Measurements from ENCODE around the gene RAB5A.
"Not testable (repeated sequence)": the region's sequence is repeated elsewhere in the genome, so short reads cannot be mapped to it uniquely, and the experiment has no call there.

RAB5A gene, protein sequence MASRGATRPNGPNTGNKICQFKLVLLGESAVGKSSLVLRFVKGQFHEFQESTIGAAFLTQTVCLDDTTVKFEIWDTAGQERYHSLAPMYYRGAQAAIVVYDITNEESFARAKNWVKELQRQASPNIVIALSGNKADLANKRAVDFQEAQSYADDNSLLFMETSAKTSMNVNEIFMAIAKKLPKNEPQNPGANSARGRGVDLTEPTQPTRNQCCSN

DNA sequence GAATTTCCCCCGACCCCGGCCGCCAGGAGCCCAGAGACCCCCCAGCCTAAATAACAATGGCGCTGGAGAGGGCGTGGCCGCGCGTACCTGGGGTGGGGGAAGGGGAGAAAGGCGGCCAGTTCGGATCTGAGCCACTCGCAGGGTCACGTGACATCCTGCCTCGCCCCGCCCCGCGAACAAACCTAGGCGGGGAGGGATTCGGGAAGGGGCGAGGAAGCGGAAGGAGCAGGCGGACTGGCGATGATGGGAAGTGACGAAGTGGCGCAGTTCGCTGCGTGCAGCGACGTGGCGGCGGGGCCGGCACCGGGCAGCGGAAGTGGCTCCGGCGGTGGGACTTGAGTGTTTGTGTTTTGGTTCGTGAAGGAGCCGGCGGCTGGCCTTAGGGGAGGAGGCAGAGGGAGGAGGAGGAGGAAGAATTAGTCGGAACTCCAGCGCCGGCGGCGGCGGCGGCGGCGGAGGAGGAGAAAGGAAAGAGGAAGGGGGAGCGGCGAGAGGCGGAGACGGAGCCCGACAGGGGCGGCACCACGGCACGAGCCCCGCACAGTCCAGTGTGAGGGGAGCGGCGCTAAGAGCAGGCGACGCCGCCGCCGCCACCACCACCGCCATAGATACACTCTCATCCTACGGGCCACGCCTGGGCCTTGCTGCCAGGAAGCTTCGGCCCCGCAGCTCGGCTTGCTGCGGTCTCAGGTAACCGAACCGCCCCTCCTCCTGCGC is at the start of gene RAB5A:
Gene RAB5A (plus strand): TSS at position 266 of the 717 bp plus-strand sequence. CDS start 3,802 bp downstream, outside the sequence.
- DNase-seq (ENCODE audit: low read depth in 2 of 2) = peak; percentile 92 to 94

DNA sequence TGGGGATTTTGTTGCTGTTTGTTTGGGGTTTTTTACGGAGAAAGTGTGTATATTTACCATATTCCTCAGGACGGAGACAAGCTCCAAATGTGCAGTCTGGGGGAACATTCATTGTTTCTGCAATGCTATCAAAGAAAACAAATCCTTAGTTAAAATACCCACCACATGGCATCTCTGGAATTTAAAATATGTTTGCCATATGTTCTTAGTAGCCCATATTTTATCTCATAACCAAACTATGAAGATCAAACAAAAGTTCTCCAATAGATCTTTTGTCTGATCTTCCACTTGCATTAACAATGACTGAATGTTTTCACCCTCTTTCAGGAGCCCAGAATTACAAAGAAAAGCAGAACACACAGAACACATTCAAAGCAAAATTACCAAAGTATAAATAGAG is 48.2 kb upstream of the RAB5A start:
- DNase-seq (ENCODE audit: low read depth in 2 of 2) = no peak

DNA sequence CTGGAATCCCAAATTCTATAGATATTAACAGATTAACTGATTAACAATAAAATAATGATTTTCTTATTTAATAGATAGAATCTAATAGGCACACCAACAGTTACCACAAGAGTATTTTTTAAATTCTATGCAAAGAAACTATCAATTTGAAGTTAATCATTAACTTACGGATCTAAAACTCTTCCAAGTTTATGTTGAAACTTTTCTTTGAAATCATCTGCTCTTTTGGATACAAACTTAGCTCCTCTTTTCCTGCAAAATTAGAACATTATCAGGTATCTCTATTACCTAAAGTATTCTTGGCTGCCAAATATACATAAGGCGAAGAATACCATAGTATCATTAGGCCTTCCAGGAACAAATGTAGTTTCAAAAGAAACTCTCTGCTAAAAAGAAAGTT is 47.6 kb upstream of the RAB5A start:
- DNase-seq (ENCODE audit: low read depth in 2 of 2) = no peak

DNA sequence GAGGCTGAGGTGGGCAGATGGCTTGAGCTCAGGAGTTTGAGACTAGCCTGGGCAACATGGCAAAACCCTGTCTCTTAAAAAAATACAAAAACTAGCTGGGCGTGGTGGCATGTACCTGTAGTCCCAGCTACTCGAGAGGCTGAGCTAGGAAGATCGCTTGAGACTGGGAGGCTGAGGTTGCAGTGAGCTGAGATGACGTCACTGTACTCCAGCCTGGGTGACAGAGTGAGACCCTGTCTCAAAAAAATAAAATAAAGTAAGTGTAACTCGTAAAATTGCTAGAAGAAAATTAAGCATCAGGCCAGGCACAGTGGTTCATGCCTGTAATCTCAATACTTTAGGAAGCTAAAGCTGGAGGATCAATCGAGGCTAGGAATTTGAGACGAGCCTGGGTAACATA is 47.1 kb upstream of the RAB5A start:
- DNase-seq (ENCODE audit: low read depth in 2 of 2) = not testable (repeated sequence)

DNA sequence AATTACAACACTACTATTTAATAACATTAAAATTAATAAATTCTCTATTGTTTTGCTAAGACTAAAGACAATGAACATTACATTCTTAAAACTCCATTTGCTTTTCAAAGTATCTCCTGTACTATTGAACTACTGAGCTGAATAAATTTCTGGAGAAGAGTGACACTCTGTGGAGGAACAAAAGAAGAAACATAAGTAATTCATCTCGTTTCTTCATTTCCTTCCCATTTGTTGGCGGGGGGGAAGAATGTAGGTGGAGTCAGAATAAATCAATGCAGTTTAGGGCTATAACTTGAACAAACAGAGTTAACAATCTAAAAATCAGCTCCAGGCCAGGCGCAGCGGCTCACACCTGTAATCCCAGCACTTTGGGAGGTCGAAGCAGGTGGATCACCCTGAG is 45.6 kb upstream of the RAB5A start:
- no peak for DNase-seq (ENCODE audit: low read depth in 2 of 2)

DNA sequence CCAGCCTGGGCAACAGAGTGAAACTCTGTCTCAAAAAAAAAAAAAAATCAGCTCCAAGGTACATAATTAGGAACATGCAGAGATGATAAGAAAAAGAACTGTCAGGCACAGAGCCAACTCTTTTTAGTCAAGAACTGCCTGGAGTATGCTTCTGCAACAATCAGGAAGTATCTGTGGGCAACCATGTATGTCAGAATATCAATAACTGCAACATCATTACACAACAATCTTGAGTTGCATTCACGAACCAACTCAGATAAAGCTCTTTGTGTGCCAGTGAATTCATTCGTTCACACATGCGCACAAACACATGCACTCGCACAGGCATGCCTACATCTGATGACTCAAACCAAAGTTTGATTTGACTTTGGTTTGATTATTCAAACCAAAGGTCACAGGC is 45.0 kb upstream of the RAB5A start:
- DNase-seq (ENCODE audit: low read depth in 2 of 2) = no peak

DNA sequence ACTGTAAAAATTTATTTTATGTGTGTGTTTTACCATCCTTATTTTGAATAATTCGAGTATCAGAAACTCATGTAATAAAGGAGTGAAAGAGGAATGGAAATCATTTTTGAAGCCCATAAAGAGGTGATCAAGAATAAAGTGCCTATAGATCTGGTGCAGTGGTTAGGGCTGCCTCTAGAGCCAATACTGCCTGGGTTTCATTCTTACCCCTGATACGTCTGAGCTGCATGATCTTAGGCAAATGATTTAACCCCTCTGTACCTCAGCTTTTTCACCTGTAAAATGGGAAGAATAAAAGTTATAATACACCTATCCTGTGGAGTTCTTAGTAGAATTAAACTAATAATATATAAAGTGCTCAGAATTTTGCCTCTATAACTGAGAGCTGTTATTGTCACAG is 43.2 kb upstream of the RAB5A start:
- DNase-seq (ENCODE audit: low read depth in 2 of 2) = no peak

- DNase-seq (ENCODE audit: low read depth in 2 of 2) = no peak
Observed at GRCh38 chr3:19907523-19907922, 39.4 kb upstream of the RAB5A start.

GRCh38 chr3:19911452-19911851 is 35.4 kb upstream of the RAB5A start:
- no peak for DNase-seq (ENCODE audit: low read depth in 2 of 2)

GRCh38 chr3:19917167-19917566 is 29.7 kb upstream of the RAB5A start:
- DNase-seq (ENCODE audit: low read depth in 2 of 2) = no peak

DNA sequence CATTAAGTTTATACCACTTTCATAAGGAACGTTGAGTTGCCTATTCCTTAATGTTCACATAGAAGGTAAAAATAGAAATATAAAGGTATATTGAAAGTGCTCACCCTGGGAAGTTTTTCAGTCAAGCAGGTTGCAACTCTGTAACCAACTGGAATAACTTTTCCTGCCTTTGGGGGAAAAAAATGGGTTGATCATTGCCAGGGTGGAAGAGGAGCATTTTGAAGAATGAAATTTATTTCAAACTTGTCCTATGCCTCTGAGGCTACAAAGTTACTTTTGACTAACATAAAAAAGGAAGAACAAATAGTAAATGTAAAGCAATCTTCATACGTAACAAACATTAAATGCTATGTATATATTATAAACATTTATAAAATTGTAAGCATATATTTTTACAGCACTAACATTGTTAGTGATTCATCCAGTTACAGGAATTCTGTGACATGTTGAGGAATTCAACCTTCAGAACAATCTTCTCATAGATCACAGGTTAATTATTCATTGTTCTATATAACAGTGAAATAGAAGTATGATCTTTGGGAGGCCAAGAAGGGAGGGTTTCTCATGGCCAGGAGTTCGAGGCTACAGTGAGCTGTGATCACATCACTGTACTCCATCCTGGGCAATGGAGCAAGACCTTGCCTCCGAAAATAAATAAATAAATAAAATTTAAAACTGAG is 26.4 kb upstream of the RAB5A start:
- no peak for DNase-seq (ENCODE audit: low read depth in 2 of 2)

GRCh38 chr3:19931180-19931692 is 15.7 kb upstream of the RAB5A start:
- no peak for DNase-seq (ENCODE audit: low read depth in 2 of 2)

DNA sequence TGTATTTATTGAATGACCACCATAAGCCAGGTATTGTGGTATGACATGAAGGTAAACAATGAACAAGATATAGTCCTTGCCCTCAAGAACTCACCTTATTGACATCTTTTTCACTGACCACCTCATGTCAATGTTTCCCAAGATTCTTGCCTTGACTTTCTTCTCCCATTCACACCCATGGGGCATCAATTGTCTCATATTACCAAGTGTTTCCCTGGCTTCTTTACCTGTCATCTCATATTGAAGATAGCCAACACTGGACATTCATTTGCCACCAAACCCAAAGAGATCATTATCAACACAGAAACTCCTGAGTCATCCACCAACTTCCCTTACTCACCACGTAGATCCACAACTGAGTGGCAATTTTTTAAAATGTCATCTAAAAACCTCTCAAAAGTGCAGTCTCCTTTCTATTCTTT is 15.1 kb upstream of the RAB5A start:
- DNase-seq (ENCODE audit: low read depth in 2 of 2) = no peak

GRCh38 chr3:19932422-19932821 is 14.5 kb upstream of the RAB5A start:
- DNase-seq (ENCODE audit: low read depth in 2 of 2) = no peak

DNA sequence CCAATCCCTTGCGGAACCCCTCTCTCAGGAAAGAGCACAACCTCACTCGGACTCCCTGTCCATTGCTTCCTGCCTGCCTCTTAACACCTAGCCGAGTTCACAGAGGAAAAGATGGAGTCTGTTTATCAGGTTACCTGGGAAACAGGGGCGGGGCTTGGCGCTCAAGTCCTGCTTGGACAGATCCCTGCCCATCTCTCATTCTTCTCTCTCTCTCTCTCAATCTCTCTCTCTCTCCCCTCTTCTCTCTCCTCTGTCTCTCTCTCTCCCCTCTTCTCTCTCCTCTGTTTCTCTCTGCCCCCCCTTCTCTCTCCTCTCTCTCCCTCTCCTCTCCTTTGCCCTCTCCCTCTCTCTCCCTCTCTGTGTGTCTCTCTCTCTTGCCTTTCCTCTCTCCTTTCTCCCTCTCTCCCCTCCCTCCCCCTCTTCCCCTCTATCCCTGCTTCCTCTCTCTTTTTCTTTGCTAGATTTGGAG is 12.8 kb upstream of the RAB5A start, which contains the start of gene EFHB:
Gene EFHB (minus strand): TSS at position 120 of the 469 bp plus-strand sequence. CDS start 199 bp downstream, outside the sequence.
- no peak for DNase-seq (ENCODE audit: low read depth in 2 of 2)

DNA sequence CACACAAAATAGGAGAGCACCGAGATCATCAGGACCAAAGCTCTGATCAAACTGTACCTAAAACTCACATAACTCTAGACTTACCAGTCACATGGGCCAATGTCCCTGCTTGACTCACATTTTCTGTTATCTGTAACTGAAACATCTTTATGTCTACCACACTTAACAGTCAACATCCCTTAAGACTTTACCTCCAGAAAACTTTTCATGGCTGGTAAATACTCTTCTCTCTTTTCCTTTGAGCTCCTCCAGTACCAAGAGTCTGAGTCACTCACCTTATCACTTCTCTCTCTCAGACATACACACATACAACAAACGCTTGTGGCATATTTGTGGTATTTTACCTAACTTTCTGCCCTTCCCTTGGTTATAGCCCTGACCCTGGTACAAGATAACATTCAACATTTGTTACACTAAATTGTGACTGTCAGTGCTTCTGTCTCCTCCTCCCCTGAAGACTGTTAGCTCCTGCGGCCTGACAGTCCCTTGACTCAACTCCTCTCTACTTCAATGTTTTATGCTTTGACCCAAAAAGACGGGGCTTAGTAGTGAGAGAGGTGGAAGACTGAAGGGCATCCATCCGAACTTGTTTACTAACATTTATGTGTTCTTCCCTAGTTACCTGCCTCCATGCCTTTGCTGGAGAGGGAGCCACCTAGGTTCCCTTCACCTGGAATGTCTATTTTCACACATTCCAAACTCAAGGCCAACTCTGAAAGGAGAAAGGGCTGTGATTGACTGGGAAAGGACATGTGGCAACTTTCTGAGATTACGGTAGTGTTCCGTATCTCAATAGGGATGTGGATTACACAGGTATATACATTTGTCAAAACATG is 9.2 kb upstream of the RAB5A start:
- no peak for DNase-seq (ENCODE audit: low read depth in 2 of 2)

GRCh38 chr3:19938295-19938627 is 8.6 kb upstream of the RAB5A start:
- DNase-seq (ENCODE audit: low read depth in 2 of 2) = no peak

- no peak for DNase-seq (ENCODE audit: low read depth in 2 of 2)
Observed at GRCh38 chr3:19940643-19941042, 6.3 kb upstream of the RAB5A start.

DNA sequence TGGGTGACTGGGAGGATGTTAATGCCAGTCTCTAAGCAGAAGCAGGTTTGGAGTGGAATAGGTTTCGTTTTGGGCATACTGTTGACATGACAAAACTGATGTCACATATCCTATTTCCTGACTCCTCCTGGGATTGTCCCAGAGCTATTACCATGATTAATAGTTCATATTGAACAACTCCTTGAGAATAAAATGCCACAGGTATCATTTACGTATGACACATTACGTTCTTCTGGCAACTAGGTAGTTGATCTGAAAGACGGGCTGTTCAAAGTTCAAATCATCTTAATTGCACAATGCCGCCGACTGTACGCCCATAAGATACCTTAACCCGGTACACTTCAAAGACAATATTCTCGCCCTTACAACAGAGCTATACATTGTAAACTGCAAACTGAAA is 1.4 kb upstream of the RAB5A start:
- no peak for DNase-seq (ENCODE audit: low read depth in 2 of 2)

DNA sequence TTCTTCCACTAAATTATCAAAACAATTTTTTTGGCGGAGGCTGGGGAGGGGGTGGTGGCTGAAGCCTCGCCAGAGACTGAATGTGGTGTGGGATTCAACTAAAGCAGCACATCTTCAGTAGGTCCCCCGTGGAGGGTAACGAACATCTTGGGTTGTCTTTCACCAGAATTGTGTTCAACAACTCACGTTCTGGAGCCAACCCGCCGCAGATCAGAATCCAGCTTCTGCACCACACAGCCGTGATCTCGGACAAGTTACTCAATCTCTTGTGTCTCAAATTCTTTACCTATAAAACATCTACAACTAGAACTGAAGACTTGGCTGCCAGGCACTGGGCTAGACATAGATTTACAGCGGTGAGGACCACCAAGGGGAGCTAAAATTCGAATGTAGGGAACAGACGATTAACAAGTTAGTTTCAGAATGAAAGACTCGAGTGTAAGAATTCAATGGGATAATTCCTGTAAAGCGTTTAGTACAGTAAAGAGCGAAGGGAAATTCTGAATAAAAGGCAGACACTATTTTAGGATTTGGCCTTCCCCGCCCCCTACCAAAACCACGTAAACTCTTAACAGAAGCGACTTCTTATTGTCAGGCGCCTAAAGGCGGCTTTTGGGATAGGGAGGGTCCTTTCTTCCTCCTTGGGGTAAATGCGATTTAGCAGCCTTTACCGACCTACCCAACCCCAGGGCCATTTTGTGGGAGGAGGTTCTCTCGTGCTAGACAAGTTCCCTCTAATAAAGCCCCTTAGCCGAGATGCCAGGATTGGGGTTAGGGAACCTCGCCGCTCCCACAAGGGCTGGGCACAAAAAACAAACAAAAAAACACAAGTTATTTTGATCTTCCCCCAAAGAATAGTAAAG is 697 bp upstream of the RAB5A start:
- no peak for DNase-seq (ENCODE audit: low read depth in 2 of 2)

Data from stimulated activated CD8-positive, alpha-beta memory T cell treated with anti-CD3 and anti-CD28 coated beads, Interleukin-15, amount 100 ng/mL, for 4 hours (primary cell).